PC-3 (cell line): Measurements from ENCODE around the gene MARCHF9.

ENCODE experiments used
- CTCF ChIP-seq: fragments of 300-600 bp; sonication (generic); conservative IDR thresholded peaks from 2 replicates; pipeline ENCODE4 v1.5.1; 2017; ENCODE audit warnings: antibody characterized with exemption, low read depth, mild to moderate bottlenecking, low read length
- EZH2 ChIP-seq: fragments of 300-600 bp; sonication (generic); IDR thresholded peaks from one replicate; pipeline ENCODE4 v1.6.1; 2017; ENCODE audit warnings: antibody characterized with exemption, mild to moderate bottlenecking, low read length; ENCODE audit not compliant: unreplicated experiment
- EZH2phosphoT487 ChIP-seq: fragments of 300-600 bp; sonication (generic); IDR thresholded peaks from 2 replicates; pipeline ENCODE4 v1.6.1; 2018; ENCODE audit warnings: mild to moderate bottlenecking, antibody characterized with exemption, low read length, borderline replicate concordance

- TF ChIP-seq CTCF (no peak), EZH2phosphoT487 (no peak), EZH2 (no peak)
Measured at GRCh38 chr12:57762463-57762862, 7.6 kb downstream of the MARCHF9 start.
